T47D (cell line): ENCODE data around the gene ITFG1.

ENCODE experiments used
- DNase-seq, 2 experiments: peaks; one replicate each; pipeline versions ENCODE4 v3.0.0 to v3.0.0-alpha.2; 2011 to 2012; ENCODE audit warnings: low read depth in 1 of 2, low spot score in 1 of 2
- JUND ChIP-seq: IDR thresholded peaks from 2 replicates; pipeline ENCODE4 v1.6.1; 2012; ENCODE audit warnings: low read depth
- in situ Hi-C: cut with HindIII; loops from 2 replicates; pipeline ENCODE4 v1.10.0; 2016; ENCODE audit warnings: low sequenced_read_pairs, low pct_unique_long_range_greater_than_20kb

ITFG1 gene

GRCh38 chr16:47262938-47263337 lies 197.9 kb downstream of the ITFG1 start:
- no peak for TF ChIP-seq JUND
- no peak for DNase-seq
- in situ Hi-C loops: no loop called here

GRCh38 chr16:47260503-47260902 lies 200.4 kb downstream of the ITFG1 start:
- DNase-seq: no peak
- TF ChIP-seq JUND: no peak
- in situ Hi-C loops: no loop called here

GRCh38 chr16:47258874-47259461 lies 201.9 kb downstream of the ITFG1 start:
- TF ChIP-seq JUND: no peak
- in situ Hi-C loops: no loop called here
- peak in 1 of 2 experiments; percentile 46 for DNase-seq

- in situ Hi-C loops: no loop called here
- no peak for DNase-seq
- no peak for TF ChIP-seq JUND
Measured at GRCh38 chr16:47254756-47255155, 206.1 kb downstream of the ITFG1 start.

- in situ Hi-C loops: no loop called here
- DNase-seq: no peak
- no peak for TF ChIP-seq JUND
Measured at GRCh38 chr16:47250983-47251382, 209.9 kb downstream of the ITFG1 start.

GRCh38 chr16:47247690-47248089 lies 213.2 kb downstream of the ITFG1 start:
- no peak for DNase-seq
- no peak for TF ChIP-seq JUND
- in situ Hi-C loops: no loop called here

- in situ Hi-C loops: no loop called here
- DNase-seq: no peak
- TF ChIP-seq JUND: no peak
Measured at GRCh38 chr16:47244206-47244605, 216.7 kb downstream of the ITFG1 start.

- DNase-seq: no peak
- in situ Hi-C loops: no loop called here
- TF ChIP-seq JUND: no peak
Measured at GRCh38 chr16:47241061-47241460, 219.8 kb downstream of the ITFG1 start.

- no peak for TF ChIP-seq JUND
- in situ Hi-C loops: no loop called here
- no peak for DNase-seq
Measured at GRCh38 chr16:47236716-47237115, 224.1 kb downstream of the ITFG1 start.

GRCh38 chr16:47230296-47230695 lies 230.6 kb downstream of the ITFG1 start:
- no peak for DNase-seq
- TF ChIP-seq JUND: no peak
- in situ Hi-C loops: no loop called here

GRCh38 chr16:47229053-47230050 lies 231.5 kb downstream of the ITFG1 start:
- no peak for DNase-seq
- in situ Hi-C loops: no loop called here
- no peak for TF ChIP-seq JUND

GRCh38 chr16:47228241-47228640 lies 232.6 kb downstream of the ITFG1 start:
- in situ Hi-C loops: no loop called here
- TF ChIP-seq JUND: no peak
- no peak for DNase-seq

- TF ChIP-seq JUND: no peak
- no peak for DNase-seq
Measured at GRCh38 chr16:47213761-47214440, 247.0 kb downstream of the ITFG1 start.

More at GRCh38 chr16:47213761-47214440, 247.0 kb downstream of the ITFG1 start:
- in situ Hi-C loops: no loop called here
